T-helper 22 cell (primary cell): Measurements from ENCODE around the gene IMP4.

Source experiments
- DNase-seq: peaks from one replicate; pipeline ENCODE4 v3.0.0-alpha.2; 2020; ENCODE audit warnings: low read depth

Gene IMP4

GRCh38 chr2:130357864-130358263, 15.2 kb downstream of the IMP4 start:
- DNase-seq = no peak

GRCh38 chr2:130358420-130359350, 16.0 kb downstream of the IMP4 start:
- no peak for DNase-seq

GRCh38 chr2:130359466-130359865, 16.8 kb downstream of the IMP4 start:
- no peak for DNase-seq

- DNase-seq = no peak
These were observed 20.8 kb downstream of the IMP4 start for GRCh38 chr2:130363479-130363878.

- no peak for DNase-seq
These were observed 22.4 kb downstream of the IMP4 start for GRCh38 chr2:130365075-130365474.

- DNase-seq = no peak
These were observed 23.3 kb downstream of the IMP4 start for GRCh38 chr2:130365963-130366362.

GRCh38 chr2:130366720-130367119, 24.0 kb downstream of the IMP4 start:
- no peak for DNase-seq

GRCh38 chr2:130368786-130369185, 26.1 kb downstream of the IMP4 start:
- DNase-seq = no peak

- DNase-seq = no peak
These were observed 26.7 kb downstream of the IMP4 start for GRCh38 chr2:130369311-130369964.

- DNase-seq = no peak
These were observed 27.3 kb downstream of the IMP4 start for GRCh38 chr2:130369965-130370341.

GRCh38 chr2:130370490-130370889, 27.8 kb downstream of the IMP4 start:
- DNase-seq = peak; percentile 29

- DNase-seq = no peak
These were observed 29.0 kb downstream of the IMP4 start for GRCh38 chr2:130371723-130372054.

- peak; percentile 53 for DNase-seq
These were observed 29.5 kb downstream of the IMP4 start for GRCh38 chr2:130372055-130372832.

GRCh38 chr2:130372833-130373807, 30.4 kb downstream of the IMP4 start:
- no peak for DNase-seq

- DNase-seq = no peak
These were observed 31.2 kb downstream of the IMP4 start for GRCh38 chr2:130373808-130374365.

GRCh38 chr2:130374587-130375290, 32.0 kb downstream of the IMP4 start:
- DNase-seq = no peak

GRCh38 chr2:130375291-130376266, 32.9 kb downstream of the IMP4 start:
- DNase-seq = no peak

- DNase-seq = no peak
These were observed 34.0 kb downstream of the IMP4 start for GRCh38 chr2:130376433-130377293.
